Ureter (tissue), 1 donor: Measurements from ENCODE around the gene SH3RF3. TPM values are rescaled to one million over a fixed set of nuclear protein-coding genes. Genes with fewer than 3 reads are reported as not detected.

Experiments used
- DNase-seq: peaks from one replicate; pipeline ENCODE4 v3.0.0-alpha.2; 2020; ENCODE audit warnings: low spot score
- total RNA-seq: library from RNA; stranded (reverse); gene quantifications from one replicate; pipeline ENCODE4 v1.2.4, GENCODE V29; 2023
- donor health status: DM: yes; HTN: yes; CAD: no.

The SH3RF3 gene
- total RNA-seq, 1 donor from 2014 or later: 8.0 TPM

DNA sequence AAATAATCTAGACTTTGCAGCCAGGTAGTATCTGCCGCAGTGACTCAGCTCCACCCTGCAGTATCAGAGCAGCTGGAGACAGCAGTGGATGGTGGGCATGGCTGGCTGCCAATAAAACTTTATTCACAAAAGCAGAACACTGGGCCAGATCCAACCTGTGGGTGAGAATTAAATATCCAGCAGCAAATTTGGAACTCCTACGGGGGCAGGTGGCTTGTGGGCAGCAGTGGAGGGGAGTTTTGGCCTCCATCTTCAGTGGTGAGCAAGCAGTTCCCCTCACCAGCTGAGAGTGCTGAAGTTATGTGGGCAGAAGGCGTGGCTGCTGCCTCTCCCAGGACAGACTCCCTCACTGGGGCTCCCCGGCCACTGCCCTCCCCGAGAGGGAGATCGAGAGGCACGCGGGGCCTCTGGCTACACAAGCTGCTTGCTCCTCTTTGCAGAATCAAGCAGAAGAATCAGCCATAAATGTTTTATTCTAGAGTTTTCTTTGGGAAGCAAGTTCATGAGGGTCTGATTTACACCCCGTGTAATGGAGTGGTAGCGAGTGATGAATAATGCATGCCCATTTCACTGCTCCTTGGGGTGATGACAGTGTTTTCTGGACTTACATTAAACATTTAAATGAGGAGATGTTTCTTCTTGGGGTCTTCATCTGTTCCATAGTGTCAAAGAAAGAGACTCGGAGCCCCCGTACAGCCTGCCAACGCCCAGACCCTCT lies 280.5 kb downstream of the SH3RF3 start:
- DNase-seq: no peak

DNA sequence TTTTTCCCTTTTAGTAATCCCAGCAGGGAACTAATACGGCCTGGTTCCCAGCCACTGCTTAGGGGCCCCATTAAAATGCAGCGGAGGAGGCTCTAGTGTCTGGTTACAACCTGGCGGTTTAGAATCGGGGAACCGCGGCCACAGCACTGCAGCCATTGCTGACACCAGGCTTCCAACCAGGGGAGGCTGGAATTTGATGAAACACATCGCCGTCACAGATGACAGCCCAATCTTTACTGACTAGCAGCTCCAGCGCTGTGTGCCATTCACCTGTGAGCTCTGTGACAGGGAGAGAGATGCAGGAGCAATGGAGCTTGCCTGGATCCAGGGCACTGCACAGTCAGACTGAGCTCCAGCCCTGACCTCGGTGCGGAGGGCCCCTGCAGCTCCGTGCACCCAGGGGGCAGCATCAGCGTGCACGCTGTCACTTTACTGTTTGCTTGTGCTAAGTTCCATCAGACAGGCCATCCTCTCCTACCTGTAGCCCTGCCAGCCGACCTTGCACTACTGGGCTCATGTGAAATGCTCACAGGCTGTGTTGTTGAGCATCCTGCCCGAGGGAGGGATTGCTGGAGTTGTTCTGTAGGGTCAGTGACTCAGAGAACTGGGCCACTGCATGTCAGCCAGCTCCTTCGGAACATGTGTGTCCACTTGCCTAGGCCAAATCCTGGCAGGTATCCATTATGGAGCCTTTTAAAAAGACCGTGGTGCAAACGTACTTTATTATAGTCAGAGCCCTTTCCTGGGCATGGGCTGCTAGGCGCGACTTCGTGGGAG lies 281.2 kb downstream of the SH3RF3 start:
- no peak for DNase-seq

- no peak for DNase-seq
Observed at GRCh38 chr2:109411640-109412325, 282.8 kb downstream of the SH3RF3 start.

GRCh38 chr2:109415581-109416013 lies 286.6 kb downstream of the SH3RF3 start:
- DNase-seq: no peak

DNA sequence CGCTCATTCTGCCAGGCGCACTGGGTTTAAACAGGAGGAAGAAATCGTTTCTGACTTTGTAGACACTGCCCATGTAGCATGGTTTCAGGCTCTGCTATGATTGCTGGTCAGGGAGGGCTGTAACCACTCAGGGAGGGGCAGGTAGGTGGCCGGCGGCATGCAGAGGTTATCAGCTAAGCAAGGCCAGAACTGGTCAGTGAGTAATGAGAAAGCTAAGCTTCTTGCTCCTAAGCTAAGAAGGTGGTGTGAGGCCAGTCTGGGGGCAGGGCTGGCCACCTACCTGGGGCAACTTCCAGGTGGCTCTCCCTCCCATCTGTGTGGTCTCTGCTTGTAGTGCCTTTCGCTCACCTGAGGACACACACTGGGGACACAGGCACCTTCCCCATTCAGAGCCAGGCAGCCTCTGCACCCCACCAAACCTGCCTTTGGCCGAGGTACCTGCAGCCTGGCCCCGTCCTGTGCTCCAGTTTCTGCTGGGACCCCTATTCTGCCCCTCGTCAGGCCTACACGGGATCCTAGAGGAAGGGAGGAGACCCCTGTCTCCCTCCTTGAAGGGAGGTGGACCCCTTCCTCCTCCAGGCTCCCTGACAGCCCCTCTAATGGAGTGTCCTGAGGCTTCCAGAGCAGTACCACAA lies 288.8 kb downstream of the SH3RF3 start:
- no peak for DNase-seq

DNA sequence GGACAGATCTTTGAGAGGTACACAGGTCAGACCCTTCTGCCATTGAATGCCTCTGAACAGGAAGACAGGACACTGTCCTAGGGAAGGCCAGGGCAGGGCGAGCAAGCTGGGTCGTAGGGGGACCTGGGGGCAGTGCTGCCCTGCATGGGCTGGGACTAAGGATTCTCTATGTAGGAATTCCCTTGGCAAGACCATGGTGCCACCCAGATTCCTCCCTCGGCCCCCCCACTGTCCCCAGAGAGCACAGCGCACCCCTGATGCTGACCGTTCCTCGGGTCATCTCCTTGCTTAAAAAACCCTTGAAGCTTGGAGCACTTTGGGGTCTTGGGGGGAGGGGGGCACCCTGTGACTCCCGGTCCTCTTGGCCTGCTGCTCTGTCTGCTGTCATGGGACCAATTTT lies 289.7 kb downstream of the SH3RF3 start:
- DNase-seq: no peak

- no peak for DNase-seq
Observed at GRCh38 chr2:109419171-109419756, 290.3 kb downstream of the SH3RF3 start.

- DNase-seq: no peak
Observed at GRCh38 chr2:109419960-109420370, 291.0 kb downstream of the SH3RF3 start.

- no peak for DNase-seq
Observed at GRCh38 chr2:109421101-109421500, 292.1 kb downstream of the SH3RF3 start.

- no peak for DNase-seq
Observed at GRCh38 chr2:109421642-109422041, 292.6 kb downstream of the SH3RF3 start.

DNA sequence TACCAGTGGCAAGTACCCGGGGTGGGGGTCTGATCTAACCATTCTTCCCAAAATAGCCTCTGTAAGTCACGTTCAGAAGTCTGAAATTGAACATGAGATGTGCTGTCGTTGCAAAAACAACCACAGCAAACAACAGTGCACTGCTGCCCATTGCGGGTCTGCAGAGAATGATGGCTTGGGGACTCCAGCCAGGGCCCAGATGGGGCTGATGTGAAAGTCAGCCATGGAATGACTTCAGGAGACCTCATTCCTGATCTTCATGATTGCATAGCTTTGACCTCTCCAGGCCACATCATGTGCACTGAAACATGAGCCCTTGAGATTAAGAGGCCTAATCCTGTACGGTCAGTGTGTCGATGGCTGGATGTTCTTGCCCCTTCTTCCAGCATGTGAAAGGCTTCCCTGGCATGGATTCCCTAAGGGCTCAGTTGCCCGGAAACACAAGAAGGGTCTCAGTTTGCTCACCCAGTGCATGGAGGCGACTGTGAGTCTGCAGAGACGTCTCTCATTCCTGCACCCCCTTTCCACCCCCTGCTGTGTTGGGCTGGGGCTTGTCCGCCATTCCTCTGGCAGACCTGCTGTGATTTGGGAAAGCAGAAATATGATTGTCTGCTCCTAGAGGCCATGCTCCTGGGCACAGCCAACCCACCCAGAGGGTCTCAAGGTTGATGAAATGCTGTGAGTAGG lies 293.2 kb downstream of the SH3RF3 start:
- no peak for DNase-seq

DNA sequence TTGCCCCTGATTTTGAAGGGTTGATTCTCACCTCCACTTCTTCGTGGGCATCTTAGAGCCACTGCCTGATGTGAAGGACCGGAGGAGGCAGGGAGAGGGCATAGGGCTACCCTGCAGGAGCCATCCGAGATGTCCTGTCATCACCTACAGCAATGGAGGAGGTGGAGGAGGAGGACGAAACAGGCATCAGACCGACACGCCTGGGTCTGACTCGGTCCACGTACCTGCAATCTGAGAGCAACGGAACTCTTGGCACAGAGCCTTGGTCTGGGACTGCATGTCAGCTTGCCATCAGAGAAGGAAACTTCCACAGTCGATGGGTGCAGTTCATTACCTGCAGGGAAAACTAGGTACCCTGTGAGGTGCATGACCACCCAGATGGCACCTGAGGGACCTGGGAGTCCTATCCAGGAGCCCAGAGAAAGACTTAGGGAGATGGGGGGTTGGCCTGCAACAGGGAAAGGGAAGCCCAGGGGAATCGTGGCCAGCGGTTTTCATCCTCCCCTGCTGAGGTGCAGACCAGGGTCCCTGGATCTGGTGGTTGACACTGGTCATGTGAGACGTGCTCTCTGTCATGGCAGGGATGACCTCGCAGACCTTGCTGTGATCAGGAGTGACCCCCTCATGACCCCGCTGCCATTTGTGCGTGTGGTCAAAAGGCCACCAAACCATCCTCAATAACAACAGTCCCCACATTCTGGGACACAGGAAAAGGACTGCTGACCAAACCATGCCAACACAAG lies 293.9 kb downstream of the SH3RF3 start:
- no peak for DNase-seq

DNA sequence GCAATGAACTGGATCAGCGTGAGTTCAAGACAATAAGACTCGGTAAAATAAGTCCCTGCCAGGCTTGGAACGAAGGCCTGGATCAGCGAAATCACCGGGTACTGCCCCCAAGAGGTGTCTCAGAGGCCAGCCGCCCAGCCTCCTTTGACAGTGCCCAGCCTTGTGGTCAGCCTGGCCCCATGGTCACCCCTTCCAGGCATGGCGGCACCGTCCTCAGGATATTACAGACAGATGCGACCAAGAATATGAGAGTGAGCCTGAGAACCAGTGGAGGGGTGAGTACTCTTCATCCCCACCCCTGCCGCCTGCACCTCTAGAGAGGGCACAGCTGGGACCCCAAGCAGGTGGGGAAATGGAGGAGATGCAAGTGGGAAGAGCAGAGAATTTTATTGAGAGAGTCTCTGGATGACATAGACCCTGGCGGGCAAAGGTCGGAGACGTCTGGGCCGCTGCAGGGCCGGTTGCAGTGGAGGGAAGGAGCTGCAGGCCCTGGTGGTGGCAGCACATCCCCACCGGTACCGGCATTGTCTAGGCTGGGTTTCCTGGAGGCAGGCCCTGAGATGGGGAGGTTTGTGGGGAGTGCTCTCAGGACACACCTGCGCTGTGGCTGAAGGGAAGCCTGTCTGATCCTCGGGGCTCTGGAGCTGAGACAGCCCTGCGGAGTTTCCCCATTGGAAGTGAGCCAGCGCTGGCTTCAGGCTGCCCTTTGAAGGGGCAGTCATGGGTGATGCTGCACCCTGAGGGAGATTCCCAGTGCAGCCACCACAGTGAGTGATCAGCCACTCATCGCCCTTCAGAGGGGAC lies 294.8 kb downstream of the SH3RF3 start:
- no peak for DNase-seq

- DNase-seq: no peak
Observed at GRCh38 chr2:109425411-109425810, 296.4 kb downstream of the SH3RF3 start.

GRCh38 chr2:109427661-109428091 lies 298.7 kb downstream of the SH3RF3 start:
- DNase-seq: no peak

DNA sequence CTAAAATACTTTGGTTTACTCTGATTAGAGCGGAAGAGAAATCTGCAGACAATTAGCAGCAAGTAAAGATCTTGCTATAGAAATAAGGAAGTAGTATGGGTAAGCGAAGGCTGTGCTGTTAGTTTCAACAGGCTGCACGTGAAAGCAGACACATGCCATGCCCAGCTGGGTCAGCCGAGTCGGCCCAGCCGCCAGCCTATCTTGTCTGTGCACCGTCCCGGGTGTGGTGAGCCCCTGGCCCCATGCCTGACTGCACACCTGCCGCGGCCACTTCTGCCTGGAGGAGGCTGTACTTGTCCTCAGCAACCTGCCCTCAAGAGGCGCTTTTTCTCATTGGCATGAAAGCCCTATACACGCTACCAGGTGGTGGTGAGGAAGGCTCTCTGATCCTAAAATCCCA lies 299.3 kb downstream of the SH3RF3 start:
- no peak for DNase-seq

GRCh38 chr2:109428841-109429566 lies 300.0 kb downstream of the SH3RF3 start:
- DNase-seq: no peak

GRCh38 chr2:109429567-109430328 lies 300.7 kb downstream of the SH3RF3 start:
- no peak for DNase-seq
